H1 (cell line): ENCODE measurements around the gene IL3.

Experiments used
- CTCF ChIP-seq, 3 experiments: IDR thresholded peaks; 1 replicate in 2 of 3; 2 replicates in 1 of 3; pipeline versions ENCODE4 v1.5.1 to v1.6.1; 2011; ENCODE audit warnings: low read length in 3 of 3, mild to moderate bottlenecking in 3 of 3, inconsistent platforms in 2 of 3, low read depth in 1 of 3, moderate library complexity in 1 of 3; ENCODE audit not compliant: insufficient read depth in 1 of 3; ENCODE audit errors: control extremely low read depth in 1 of 3
- EGR1 ChIP-seq: IDR thresholded peaks from 2 replicates; pipeline ENCODE4 v1.6.1; 2011; ENCODE audit warnings: low read depth, low read length, borderline replicate concordance
- MAX ChIP-seq: IDR thresholded peaks from 2 replicates; pipeline ENCODE4 v1.6.1; 2012; ENCODE audit warnings: inconsistent platforms
- PHF8 ChIP-seq: fragments of 200-600 bp; sonication (generic); conservative IDR thresholded peaks from 2 replicates; pipeline ENCODE4 v1.7.1; 2012; ENCODE audit warnings: low read depth, mild to moderate bottlenecking, inconsistent platforms, low read length, moderate library complexity
- POLR2A ChIP-seq, 2 experiments: IDR thresholded peaks; 1 replicate in 1 of 2; 2 replicates in 1 of 2; pipeline ENCODE4 v1.6.1; 2011; ENCODE audit warnings: low read depth in 2 of 2, low read length in 2 of 2, mild to moderate bottlenecking in 2 of 2; ENCODE audit errors: control extremely low read depth in 1 of 2
- POLR2AphosphoS5 ChIP-seq: IDR thresholded peaks from 2 replicates; pipeline ENCODE4 v1.6.1; 2011; ENCODE audit warnings: low read depth, low read length
- TCF12 ChIP-seq: IDR thresholded peaks from 2 replicates; pipeline ENCODE4 v1.6.1; 2011; ENCODE audit warnings: low read depth, mild to moderate bottlenecking, low read length
- ZNF274 ChIP-seq: IDR thresholded peaks from 2 replicates; pipeline ENCODE4 v1.7.0; 2012; ENCODE audit warnings: low read length, borderline replicate concordance; ENCODE audit errors: extremely low read depth

- TF ChIP-seq POLR2A (IDR thresholded peaks at IDR 0.05; ENCODE audit: control extremely low read depth in 1 of 2, low read depth in 2 of 2, low read length in 2 of 2), result no peak
- no peak for TF ChIP-seq TCF12
- peak in 2 of 3 experiments; percentile 87 to 90; a peak in 3 of 4 replicates for TF ChIP-seq CTCF (IDR thresholded peaks at IDR 0.05; ENCODE audit: control extremely low read depth in 1 of 3, insufficient read depth in 1 of 3, low read depth in 1 of 3, low read length in 3 of 3)
- no peak for TF ChIP-seq PHF8
- TF ChIP-seq POLR2AphosphoS5, result no peak
- TF ChIP-seq MAX, result no peak
- TF ChIP-seq EGR1, result no peak
- TF ChIP-seq ZNF274, result no peak
Measured at GRCh38 chr5:132065351-132065937, 5.0 kb downstream of the IL3 start.
